Stomach smooth muscle (tissue), 2 donors: ENCODE measurements around the gene SLC39A8.

ENCODE experiments used
- H3K27ac ChIP-seq: one replicate; pipeline ENCODE4 v1.7.0; 2013; ENCODE audit warnings: mild to moderate bottlenecking, low read length, inconsistent platforms
- H3K27me3 ChIP-seq, 2 donors: one replicate each; pipeline ENCODE4 v1.7.0; 2013; ENCODE audit warnings: low read length in 2 of 2; ENCODE audit not compliant: insufficient read depth in 2 of 2, control insufficient read depth in 1 of 2
- H3K36me3 ChIP-seq, 2 donors: one replicate each; pipeline ENCODE4 v1.7.0; 2013; ENCODE audit warnings: low read length in 2 of 2; ENCODE audit not compliant: control insufficient read depth in 2 of 2, insufficient read depth in 2 of 2
- H3K4me1 ChIP-seq: one replicate; pipeline ENCODE4 v1.7.0; 2013; ENCODE audit warnings: low read length; ENCODE audit not compliant: control insufficient read depth, insufficient read depth
- H3K4me3 ChIP-seq, 2 donors: one replicate each; pipeline ENCODE4 v1.7.0; 2013; ENCODE audit warnings: low read length in 2 of 2
- H3K9ac ChIP-seq, 2 donors: one replicate each; pipeline ENCODE4 v1.7.0; 2013; ENCODE audit warnings: low read length in 2 of 2, mild to moderate bottlenecking in 1 of 2
- H3K9me3 ChIP-seq, 2 donors: one replicate each; pipeline ENCODE4 v1.7.0; 2013; ENCODE audit warnings: low read length in 2 of 2; ENCODE audit not compliant: control insufficient read depth in 2 of 2
- donor health status: healthy.
- donor health status: Pancreatic carcinoma.

SLC39A8 gene

DNA sequence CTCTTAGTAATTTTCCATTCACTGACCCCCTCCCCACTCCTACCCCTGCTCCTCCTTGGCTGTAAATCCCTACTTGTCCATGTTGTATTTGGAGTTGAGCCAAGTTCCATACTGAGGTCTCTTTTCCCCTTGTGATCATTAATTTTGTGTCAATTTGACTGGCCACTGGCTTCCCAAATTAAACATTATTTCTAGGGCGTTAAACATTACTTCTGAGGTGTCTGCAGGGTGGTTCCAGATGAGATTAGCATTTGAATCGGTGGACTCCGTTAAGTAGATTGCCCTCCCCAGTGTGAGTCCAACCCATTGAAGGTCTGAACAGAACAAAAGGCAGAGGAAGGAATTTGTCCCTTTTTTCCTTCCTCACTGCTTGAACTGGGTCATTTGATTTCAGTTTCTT, 25.7 kb downstream of the SLC39A8 start:
- Histone ChIP-seq H3K9ac (no peak overlapping the region), H3K36me3 (no peaks in the 10 kb centered on the region), H3K9me3 (peaks cover 0 to 4% of the 10 kb centered on the region in 2 donors), H3K4me3 (no peak overlapping the region), H3K4me1 (no peaks in the 10 kb centered on the region), H3K27ac (no peak overlapping the region), H3K27me3 (no peaks in the 10 kb centered on the region)

DNA sequence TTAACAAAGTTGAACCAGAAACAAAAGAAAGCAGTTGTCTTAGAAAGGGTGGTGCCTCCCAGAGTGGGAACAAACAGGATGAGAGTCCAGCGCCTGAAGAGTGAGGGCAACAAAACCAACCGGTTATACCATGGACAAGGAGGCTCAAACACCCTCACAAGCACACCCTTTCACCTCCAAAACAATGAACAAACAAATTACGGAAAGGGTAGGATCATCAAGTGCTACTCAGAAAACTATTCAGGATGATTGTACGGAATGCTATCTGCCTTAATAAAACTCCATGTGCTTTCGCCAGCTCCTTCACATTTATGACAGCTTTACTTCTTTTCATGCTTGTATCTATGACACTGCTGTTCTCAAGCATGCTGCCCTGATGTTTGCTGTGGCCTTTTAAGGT, 26.8 kb downstream of the SLC39A8 start:
- no peak overlapping the region for H3K4me3 ChIP-seq
- H3K4me1 ChIP-seq: no peaks in the 10 kb centered on the region
- H3K9me3 ChIP-seq: peaks cover 0 to 4% of the 10 kb centered on the region in 2 donors
- H3K9ac ChIP-seq: no peak overlapping the region
- H3K27ac ChIP-seq: no peak overlapping the region
- no peaks in the 10 kb centered on the region for H3K27me3 ChIP-seq
- H3K36me3 ChIP-seq: no peaks in the 10 kb centered on the region

DNA sequence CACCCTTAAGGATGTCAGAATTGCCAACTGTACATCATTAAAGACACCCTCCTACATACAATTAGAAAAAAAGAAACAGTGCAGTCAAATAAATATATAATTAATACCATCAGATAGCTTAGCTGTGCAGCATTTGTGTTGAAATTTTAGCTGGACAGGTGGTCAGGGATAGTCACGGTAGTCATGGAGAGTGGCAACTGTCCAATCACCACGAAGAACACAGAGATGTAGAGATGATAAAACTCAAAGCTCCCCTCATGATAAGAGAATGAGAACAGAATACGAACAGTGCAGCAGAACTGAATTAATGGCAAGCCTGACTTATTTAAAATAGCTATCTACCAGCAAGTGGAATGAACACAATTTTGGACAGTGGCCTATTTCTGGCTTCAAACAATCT, 27.2 kb downstream of the SLC39A8 start:
- no peaks in the 10 kb centered on the region for H3K4me1 ChIP-seq
- H3K27ac ChIP-seq: no peak overlapping the region
- H3K9me3 ChIP-seq: peaks cover 0 to 4% of the 10 kb centered on the region in 2 donors
- H3K9ac ChIP-seq: no peak overlapping the region
- H3K36me3 ChIP-seq: no peaks in the 10 kb centered on the region
- no peaks in the 10 kb centered on the region for H3K27me3 ChIP-seq
- no peak overlapping the region for H3K4me3 ChIP-seq

DNA sequence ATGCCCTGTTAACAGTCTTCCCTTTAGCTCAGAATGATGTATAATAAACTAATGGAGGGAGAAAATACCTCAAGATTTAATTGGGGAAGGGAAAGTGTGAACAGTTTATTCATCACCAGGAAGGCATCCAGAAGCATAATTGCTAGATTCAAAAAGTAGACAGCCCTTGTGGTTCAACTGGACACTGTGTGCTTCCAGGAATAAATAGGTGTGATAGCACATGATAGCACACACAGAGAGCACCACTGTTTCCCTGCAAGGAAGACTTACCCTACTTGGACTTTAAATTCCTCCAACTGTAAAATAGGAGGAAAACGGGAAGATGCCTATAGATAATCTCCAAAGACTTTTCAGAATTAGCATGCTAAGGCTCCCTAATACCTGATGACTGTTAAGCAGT, 27.8 kb downstream of the SLC39A8 start:
- Histone ChIP-seq H3K4me1 (no peaks in the 10 kb centered on the region), H3K36me3 (no peaks in the 10 kb centered on the region), H3K4me3 (no peak overlapping the region), H3K9ac (no peak overlapping the region), H3K9me3 (peaks cover 0 to 4% of the 10 kb centered on the region in 2 donors), H3K27me3 (no peaks in the 10 kb centered on the region), H3K27ac (no peak overlapping the region)

DNA sequence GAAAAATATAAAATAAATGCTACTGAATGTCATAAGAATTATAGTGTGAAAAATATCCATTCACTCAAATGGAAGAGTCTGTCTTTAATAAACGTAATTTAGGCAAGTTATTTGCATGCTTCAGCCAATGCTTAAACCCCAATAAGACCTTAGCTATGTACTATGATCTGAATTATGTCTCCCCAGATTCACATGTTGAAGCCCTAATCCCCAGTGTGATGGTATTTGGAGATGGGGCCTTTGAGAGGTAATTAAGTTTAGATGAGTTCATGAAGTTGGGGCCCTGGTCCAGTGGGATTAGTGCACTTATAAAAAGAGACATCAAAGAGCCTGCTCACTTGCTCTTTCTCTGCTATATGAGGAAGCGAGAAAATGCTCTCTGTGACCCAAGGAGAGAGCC, 28.7 kb downstream of the SLC39A8 start:
- peaks cover 0 to 4% of the 10 kb centered on the region in 2 donors for H3K9me3 ChIP-seq
- H3K4me1 ChIP-seq: no peaks in the 10 kb centered on the region
- H3K4me3 ChIP-seq: no peak overlapping the region
- no peak overlapping the region for H3K27ac ChIP-seq
- H3K27me3 ChIP-seq: no peaks in the 10 kb centered on the region
- H3K9ac ChIP-seq: no peak overlapping the region
- no peaks in the 10 kb centered on the region for H3K36me3 ChIP-seq

DNA sequence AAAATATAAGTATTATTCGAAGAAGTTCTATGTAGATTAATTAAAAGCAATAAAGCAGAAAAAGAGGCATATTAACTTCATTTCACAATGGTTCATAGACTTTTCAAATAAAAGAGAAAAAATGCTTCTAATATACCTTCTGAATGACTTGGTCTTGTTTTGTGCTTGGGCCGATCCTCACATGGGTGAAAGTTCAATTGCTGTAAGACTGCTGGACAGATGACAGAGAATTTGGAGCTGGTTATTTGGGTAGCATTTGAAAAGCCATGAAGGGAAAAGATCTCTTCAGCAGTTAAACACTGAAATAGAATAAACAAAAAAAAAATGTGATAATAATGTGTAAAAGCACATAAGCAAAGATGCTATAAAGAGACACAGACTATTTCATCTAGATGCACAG, 29.8 kb downstream of the SLC39A8 start:
- Histone ChIP-seq H3K9me3 (peaks cover 0 to 4% of the 10 kb centered on the region in 2 donors), H3K4me3 (no peak overlapping the region), H3K27ac (no peak overlapping the region), H3K9ac (no peak overlapping the region), H3K4me1 (no peaks in the 10 kb centered on the region), H3K27me3 (no peaks in the 10 kb centered on the region), H3K36me3 (no peaks in the 10 kb centered on the region)

DNA sequence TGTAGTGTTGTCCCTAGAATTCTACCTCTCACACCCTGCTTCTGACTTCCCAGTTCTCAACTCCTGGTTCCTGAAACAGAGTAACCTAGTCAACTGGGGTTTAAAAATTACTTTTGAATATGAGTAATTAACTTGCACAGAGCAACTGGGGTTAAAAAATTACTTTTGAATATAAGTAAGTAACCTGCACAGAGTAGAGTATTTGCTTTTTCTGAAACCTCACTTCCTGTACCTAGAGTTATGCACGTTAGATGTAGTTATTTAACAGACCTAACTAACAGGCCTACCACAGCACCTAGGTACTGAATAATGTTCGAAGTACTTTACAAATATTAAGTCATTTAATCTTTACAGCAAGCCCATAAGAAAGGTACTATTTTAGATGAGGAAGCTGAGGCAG, 32.9 kb downstream of the SLC39A8 start:
- no peaks in the 10 kb centered on the region for H3K4me1 ChIP-seq
- no peak overlapping the region for H3K9ac ChIP-seq
- H3K9me3 ChIP-seq: peaks cover 0 to 4% of the 10 kb centered on the region in 2 donors
- H3K36me3 ChIP-seq: no peaks in the 10 kb centered on the region
- no peak overlapping the region for H3K4me3 ChIP-seq
- no peak overlapping the region for H3K27ac ChIP-seq
- H3K27me3 ChIP-seq: no peaks in the 10 kb centered on the region

DNA sequence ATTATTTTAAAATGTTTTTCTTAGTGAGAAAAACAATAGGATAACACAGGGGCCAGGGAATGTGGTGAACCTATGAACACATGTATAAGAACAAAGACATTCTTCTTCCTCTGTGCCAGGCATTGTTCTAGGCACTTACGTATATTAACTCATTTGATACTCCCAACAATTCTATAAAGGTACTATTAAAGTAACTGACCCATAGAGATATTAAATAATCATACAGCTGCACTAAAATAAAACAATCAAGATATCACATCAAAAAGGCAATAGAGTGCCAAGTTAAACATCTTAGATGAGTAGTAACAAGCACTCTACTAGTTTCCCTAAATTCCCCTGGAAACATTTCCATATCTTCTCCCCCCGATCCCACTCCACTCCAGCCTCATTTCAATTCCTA, 33.4 kb downstream of the SLC39A8 start:
- Histone ChIP-seq H3K4me3 (no peak overlapping the region), H3K27me3 (no peaks in the 10 kb centered on the region), H3K36me3 (no peaks in the 10 kb centered on the region), H3K27ac (no peak overlapping the region), H3K9me3 (peaks cover 0 to 3% of the 10 kb centered on the region in 2 donors), H3K9ac (no peak overlapping the region), H3K4me1 (no peaks in the 10 kb centered on the region)

DNA sequence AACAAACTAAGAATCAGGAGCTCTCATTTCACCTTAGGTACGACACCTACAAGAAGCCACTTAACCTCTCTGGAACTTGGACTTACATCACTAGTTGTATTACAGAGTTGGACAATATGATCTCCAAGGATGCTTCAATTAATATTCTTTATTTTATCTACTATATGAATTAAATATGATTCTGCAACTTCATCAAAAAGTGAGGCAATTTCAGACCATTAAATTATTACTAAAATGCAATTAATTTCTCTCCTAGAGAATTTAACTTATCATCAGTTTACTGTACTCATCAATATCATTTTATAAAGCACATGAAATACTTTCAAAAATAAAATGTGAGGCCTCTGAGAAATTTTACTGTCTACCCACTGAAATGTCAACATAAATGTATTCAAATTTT, 33.9 kb downstream of the SLC39A8 start:
- no peak overlapping the region for H3K4me3 ChIP-seq
- no peaks in the 10 kb centered on the region for H3K36me3 ChIP-seq
- H3K27me3 ChIP-seq: no peaks in the 10 kb centered on the region
- H3K9ac ChIP-seq: no peak overlapping the region
- no peaks in the 10 kb centered on the region for H3K9me3 ChIP-seq
- H3K27ac ChIP-seq: no peak overlapping the region
- no peaks in the 10 kb centered on the region for H3K4me1 ChIP-seq

DNA sequence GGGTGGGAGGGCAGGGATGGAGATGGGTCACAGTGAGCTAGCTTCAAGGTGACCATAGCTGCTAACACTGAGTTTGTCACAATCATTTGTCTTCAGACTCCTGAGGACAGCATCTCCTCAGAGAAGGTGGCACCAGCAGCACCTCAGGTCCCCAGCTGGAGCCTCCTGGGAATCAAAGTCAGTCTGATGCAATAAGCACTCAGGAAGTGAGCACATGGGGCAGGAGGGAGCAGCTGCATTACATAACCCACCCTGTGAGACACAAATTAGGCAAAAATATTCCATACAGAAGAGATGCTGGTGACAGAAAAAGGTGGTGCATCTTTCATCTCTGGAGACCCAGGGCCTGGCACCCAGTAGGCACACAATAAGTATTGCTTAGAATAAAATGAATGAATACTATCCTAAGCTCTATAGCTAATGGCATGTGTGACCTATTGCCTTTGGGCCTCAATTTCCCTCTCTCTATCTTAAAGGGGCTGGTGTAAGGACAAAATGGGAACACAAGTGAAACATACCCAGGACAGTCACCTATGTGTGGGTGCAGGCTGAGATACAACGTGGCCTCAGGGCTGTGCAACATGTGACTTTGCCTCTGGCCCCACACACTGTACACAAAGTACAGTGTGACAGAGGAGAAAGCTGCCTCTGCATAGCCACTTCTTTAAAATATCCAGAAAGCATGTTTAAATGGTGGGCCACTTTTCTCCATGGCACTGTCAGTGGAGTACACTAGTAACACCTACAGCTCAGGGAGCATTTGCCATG, 37.1 kb downstream of the SLC39A8 start:
- Histone ChIP-seq H3K27me3 (no peaks in the 10 kb centered on the region), H3K36me3 (no peaks in the 10 kb centered on the region), H3K27ac (no peak overlapping the region), H3K4me1 (no peaks in the 10 kb centered on the region), H3K9ac (no peak overlapping the region), H3K4me3 (no peak overlapping the region), H3K9me3 (no peaks in the 10 kb centered on the region)

DNA sequence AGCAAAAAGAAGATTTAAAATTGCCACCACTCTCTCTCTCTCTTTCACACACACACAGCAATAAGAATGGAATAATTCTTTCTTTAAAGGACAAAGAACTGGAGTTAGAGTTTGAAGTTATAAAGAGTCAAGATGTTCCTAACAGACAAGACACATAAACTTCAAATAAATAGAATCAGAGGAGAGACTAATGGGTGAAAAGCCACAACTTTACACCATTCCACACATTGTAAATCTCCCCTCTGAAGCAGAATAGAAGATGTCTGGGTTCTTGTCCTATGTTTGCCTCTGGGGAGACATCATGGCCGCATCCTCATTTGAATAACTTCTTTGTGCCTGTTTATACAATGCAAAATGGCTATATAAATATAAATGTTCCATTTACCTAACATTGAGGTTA, 39.6 kb downstream of the SLC39A8 start:
- Histone ChIP-seq H3K27ac (no peak overlapping the region), H3K36me3 (no peaks in the 10 kb centered on the region), H3K4me1 (no peaks in the 10 kb centered on the region), H3K9ac (no peak overlapping the region), H3K9me3 (no peaks in the 10 kb centered on the region), H3K4me3 (no peak overlapping the region), H3K27me3 (no peaks in the 10 kb centered on the region)
